ACHN (cell line): ENCODE results near the gene EPHA7.

Experiments used
- DNase-seq: peaks from one replicate; pipeline ENCODE4 v3.0.0-alpha.2; 2015
- in situ Hi-C: cut with HindIII; loops from 2 replicates; pipeline ENCODE4 v1.10.0; 2017; ENCODE audit warnings: low sequenced_read_pairs, low pct_ligation_motif_present, low pct_unique_long_range_greater_than_20kb

Gene EPHA7

GRCh38 chr6:93341900-93342613 is 77.3 kb downstream of the EPHA7 start:
- in situ Hi-C loops = no loop called here
- no peak for DNase-seq

- in situ Hi-C loops = no loop called here
- DNase-seq = no peak
Observed at GRCh38 chr6:93337772-93338394, 81.5 kb downstream of the EPHA7 start.

- in situ Hi-C loops = no loop called here
- no peak for DNase-seq
Observed at GRCh38 chr6:93337014-93337413, 82.3 kb downstream of the EPHA7 start.

- no peak for DNase-seq
- in situ Hi-C loops = no loop called here
Observed at GRCh38 chr6:93329301-93330000, 89.9 kb downstream of the EPHA7 start.

GRCh38 chr6:93327857-93328256 is 91.5 kb downstream of the EPHA7 start:
- in situ Hi-C loops = no loop called here
- DNase-seq = no peak

- DNase-seq = no peak
- in situ Hi-C loops = no loop called here
Observed at GRCh38 chr6:93325761-93326160, 93.6 kb downstream of the EPHA7 start.

GRCh38 chr6:93323630-93324029 is 95.7 kb downstream of the EPHA7 start:
- in situ Hi-C loops = no loop called here
- no peak for DNase-seq

GRCh38 chr6:93322651-93323050 is 96.7 kb downstream of the EPHA7 start:
- in situ Hi-C loops = no loop called here
- no peak for DNase-seq

- no peak for DNase-seq
- in situ Hi-C loops = no loop called here
Observed at GRCh38 chr6:93319304-93319703, 100.1 kb downstream of the EPHA7 start.

GRCh38 chr6:93318121-93318520 is 101.2 kb downstream of the EPHA7 start:
- DNase-seq = no peak
- in situ Hi-C loops = no loop called here

- no peak for DNase-seq
- in situ Hi-C loops = no loop called here
Observed at GRCh38 chr6:93317592-93317991, 101.8 kb downstream of the EPHA7 start.

- no peak for DNase-seq
Observed at GRCh38 chr6:93307505-93308409, 111.6 kb downstream of the EPHA7 start.

GRCh38 chr6:93305088-93305487 is 114.3 kb downstream of the EPHA7 start:
- in situ Hi-C loops = no loop called here
- DNase-seq = no peak

More at GRCh38 chr6:93307505-93308409, 111.6 kb downstream of the EPHA7 start:
- in situ Hi-C loops = no loop called here

GRCh38 chr6:93304505-93304904 is 114.9 kb downstream of the EPHA7 start:
- DNase-seq = no peak
- in situ Hi-C loops = no loop called here

GRCh38 chr6:93300661-93301060 is 118.7 kb downstream of the EPHA7 start:
- DNase-seq = no peak

GRCh38 chr6:93299622-93300021 is 119.7 kb downstream of the EPHA7 start:
- DNase-seq = no peak
- in situ Hi-C loops = no loop called here

More at GRCh38 chr6:93300661-93301060, 118.7 kb downstream of the EPHA7 start:
- in situ Hi-C loops = no loop called here

- in situ Hi-C loops = no loop called here
- no peak for DNase-seq
Observed at GRCh38 chr6:93295631-93296030, 123.7 kb downstream of the EPHA7 start.

- no peak for DNase-seq
- in situ Hi-C loops = no loop called here
Observed at GRCh38 chr6:93294879-93295278, 124.5 kb downstream of the EPHA7 start.

GRCh38 chr6:93293872-93294271 is 125.5 kb downstream of the EPHA7 start:
- DNase-seq = no peak
- in situ Hi-C loops = no loop called here
